Measurements from ENCODE around the gene TRIM28. TPM values are rescaled to one million over a fixed set of nuclear protein-coding genes. Genes with fewer than 3 reads are reported as not detected.
A peak's percentile ranks its signal among the peaks of the same experiment; 100 is the strongest.

The TRIM28 gene
- total and polyA plus RNA-seq, 9 of the 15 experiments (the other 6 are each of a cell fraction or from before 2014, with no cell fraction given) = 12.1 to 797 (median 490) TPM

DNA sequence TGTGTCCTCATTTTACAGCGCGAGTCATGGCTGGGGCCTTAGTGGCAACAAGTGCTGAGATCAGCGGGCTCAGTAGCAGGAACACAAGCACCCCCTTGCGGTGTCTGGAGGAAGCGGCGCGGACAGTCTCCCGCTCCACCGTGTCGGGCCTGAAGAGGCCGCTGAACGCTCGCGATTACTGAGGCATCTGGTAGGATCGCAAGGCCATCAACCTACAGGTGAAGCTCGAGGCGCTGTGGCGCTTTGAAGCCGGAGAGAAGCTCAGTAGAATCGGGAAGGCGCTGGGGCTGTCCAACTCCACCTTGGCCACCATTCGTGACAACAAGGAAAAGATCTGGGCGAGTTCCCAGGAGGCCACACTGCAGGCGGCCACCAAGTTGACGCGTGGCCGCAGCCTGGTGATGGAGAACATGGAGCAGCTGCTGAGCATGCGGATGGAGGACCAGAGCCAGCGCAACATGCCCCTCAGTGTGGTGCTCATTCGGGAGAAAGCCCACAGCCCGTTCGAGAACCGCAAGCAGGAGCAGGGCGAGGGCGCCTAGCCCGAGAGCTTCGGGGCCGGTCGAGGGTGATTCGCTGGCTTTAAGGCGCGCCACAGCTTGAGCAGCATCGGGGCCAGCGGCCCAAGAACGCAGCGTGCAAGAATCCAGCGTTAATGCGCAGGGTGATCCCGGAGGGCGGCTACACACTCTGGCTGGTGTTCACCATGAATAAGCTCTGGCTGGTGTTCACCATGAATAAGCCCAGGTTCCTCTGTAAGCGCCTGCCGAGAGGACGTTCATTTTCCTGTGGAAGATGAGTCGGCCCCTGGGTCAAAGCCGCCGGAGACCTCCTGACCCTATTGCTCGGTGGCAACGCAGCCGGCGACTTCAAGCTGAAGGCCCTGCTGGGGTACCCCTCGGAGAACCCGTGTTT is 37.6 kb downstream of the TRIM28 start (continued):
- TF ChIP-seq TRIM24 (IDR thresholded peaks at IDR 0.05) = peak in 1 of 2 experiments; percentile 44; a peak in 1 of 4 replicates
- peak; percentile 39; the same call in 1 of the 2 replicates for TF ChIP-seq POLR2G (IDR thresholded peaks at IDR 0.05; ENCODE audit: low read depth, low read length)
- TF ChIP-seq LEF1 (IDR thresholded peaks at IDR 0.05) = peak; percentile 45; the same call in 1 of the 2 replicates
- peak; percentile 62 for TF ChIP-seq TOE1 (IDR thresholded peaks at IDR 0.05; ENCODE audit: borderline replicate concordance)
- TF ChIP-seq TOE1 (CRISPR knock-in tag; IDR thresholded peaks at IDR 0.05; ENCODE audit: borderline replicate concordance, low read depth) = no peak
- TF ChIP-seq ZBTB33 (CRISPR knock-in tag; IDR thresholded peaks at IDR 0.05) = peak; percentile 94
- no peak for TF ChIP-seq HDGF (IDR thresholded peaks at IDR 0.05)
- TF ChIP-seq, protein P1, sequence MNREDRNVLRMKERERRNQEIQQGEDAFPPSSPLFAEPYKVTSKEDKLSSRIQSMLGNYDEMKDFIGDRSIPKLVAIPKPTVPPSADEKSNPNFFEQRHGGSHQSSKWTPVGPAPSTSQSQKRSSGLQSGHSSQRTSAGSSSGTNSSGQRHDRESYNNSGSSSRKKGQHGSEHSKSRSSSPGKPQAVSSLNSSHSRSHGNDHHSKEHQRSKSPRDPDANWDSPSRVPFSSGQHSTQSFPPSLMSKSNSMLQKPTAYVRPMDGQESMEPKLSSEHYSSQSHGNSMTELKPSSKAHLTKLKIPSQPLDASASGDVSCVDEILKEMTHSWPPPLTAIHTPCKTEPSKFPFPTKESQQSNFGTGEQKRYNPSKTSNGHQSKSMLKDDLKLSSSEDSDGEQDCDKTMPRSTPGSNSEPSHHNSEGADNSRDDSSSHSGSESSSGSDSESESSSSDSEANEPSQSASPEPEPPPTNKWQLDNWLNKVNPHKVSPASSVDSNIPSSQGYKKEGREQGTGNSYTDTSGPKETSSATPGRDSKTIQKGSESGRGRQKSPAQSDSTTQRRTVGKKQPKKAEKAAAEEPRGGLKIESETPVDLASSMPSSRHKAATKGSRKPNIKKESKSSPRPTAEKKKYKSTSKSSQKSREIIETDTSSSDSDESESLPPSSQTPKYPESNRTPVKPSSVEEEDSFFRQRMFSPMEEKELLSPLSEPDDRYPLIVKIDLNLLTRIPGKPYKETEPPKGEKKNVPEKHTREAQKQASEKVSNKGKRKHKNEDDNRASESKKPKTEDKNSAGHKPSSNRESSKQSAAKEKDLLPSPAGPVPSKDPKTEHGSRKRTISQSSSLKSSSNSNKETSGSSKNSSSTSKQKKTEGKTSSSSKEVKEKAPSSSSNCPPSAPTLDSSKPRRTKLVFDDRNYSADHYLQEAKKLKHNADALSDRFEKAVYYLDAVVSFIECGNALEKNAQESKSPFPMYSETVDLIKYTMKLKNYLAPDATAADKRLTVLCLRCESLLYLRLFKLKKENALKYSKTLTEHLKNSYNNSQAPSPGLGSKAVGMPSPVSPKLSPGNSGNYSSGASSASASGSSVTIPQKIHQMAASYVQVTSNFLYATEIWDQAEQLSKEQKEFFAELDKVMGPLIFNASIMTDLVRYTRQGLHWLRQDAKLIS (CRISPR knock-in tag; IDR thresholded peaks at IDR 0.05) = peak; percentile 90
- peak; percentile 87 for TF ChIP-seq ARID2 (IDR thresholded peaks at IDR 0.05)
- TF ChIP-seq RCOR1 (IDR thresholded peaks at IDR 0.05; ENCODE audit: borderline replicate concordance in 1 of 2, low read depth in 2 of 2, low read length in 2 of 2) = peak in 1 of 2 experiments; percentile 82; a peak in 2 of 4 replicates
- TF ChIP-seq, protein P2, sequence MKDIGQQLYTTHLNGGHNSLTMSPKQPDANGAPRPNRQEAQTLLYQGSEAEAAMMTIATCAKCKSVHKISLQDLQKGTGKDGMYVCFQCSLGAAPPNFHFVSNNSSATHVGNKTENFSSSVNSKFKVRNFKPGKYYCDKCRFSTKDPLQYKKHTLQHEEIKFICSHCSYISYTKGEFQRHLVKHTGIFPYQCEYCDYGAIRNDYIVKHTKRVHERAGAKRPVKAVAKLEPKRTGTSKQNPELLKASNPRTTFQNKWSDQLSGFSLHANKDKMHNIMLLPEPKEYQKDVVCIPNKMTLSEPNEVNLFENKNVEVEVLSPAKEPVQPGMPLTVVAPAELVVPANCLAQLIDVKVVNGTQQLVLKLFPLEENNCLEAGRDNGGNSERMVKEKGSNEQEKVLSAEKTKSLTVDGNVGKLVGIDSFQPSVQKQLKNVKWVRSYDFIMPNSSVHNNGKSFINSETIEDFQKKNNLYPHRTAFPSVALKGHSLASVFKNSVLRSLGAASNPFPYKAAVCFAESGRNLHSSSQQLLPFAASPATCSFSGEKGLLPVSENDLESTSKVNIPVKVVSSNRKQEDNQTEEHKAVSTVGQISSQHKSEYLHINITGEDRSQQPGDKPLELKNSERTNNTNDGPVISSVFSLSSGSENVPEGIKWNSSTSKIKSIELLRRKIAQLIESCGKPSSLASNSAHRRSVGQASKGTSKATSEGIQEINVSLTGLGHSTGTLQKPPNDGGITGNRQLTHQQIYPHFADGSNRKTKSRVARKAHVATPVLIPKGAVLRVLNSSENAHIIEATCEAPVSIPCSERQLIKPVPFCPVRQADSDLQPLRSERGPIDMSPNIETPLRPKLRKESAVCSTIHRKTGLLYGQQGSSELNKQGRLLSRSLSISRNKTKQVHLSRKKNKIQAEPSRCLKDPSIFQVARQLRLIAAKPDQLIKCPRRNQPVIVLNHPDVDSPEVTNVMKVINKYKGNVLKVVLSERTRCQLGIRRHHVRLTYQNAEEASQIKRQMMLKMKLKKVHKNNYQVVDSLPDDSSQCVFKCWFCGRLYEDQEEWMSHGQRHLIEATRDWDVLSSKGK (CRISPR knock-in tag; IDR thresholded peaks at IDR 0.05) = no peak
- TF ChIP-seq TFAP4 (CRISPR knock-in tag; IDR thresholded peaks at IDR 0.05; ENCODE audit: borderline replicate concordance) = peak; percentile 93; the same call in 1 of the 2 replicates
- TF ChIP-seq NFE2 (IDR thresholded peaks at IDR 0.05; ENCODE audit: low read depth) = peak; percentile 48; the same call in 1 of the 2 replicates
- TF ChIP-seq JUNB (CRISPR knock-in tag; conservative IDR thresholded peaks at IDR 0.05) = no peak
- peak; percentile 86 for TF ChIP-seq MAFG (tag; conservative IDR thresholded peaks at IDR 0.05)
- TF ChIP-seq CHD2 (IDR thresholded peaks at IDR 0.05; ENCODE audit: low read depth, low read length) = peak; percentile 83
- TF ChIP-seq GTF2F1 (IDR thresholded peaks at IDR 0.05; ENCODE audit: low read depth, low read length) = no peak

Measured in K562 (cell line).